ENCODE measurements around the gene SETBP1. TPM values are rescaled to one million over a fixed set of nuclear protein-coding genes. Genes with fewer than 3 reads are reported as not detected.

Gene SETBP1
- total RNA-seq, 1 experiment from 2014 or later: 0.05 TPM

- POLR2A ChIA-PET: no interaction called here
- Histone ChIP-seq H4K20me1 (ENCODE audit: insufficient read depth) (no peaks in the 10 kb centered on the region), H3K9me2 (ENCODE audit: insufficient read depth) (no peaks in the 10 kb centered on the region), H3K9me3 (ENCODE audit: control insufficient read depth in 1 of 2, insufficient read depth in 1 of 2, low read depth in 1 of 2, low read length in 2 of 2) (peaks cover 10 to 39% of the 10 kb centered on the region in 2 experiments; a peak in 2 of 4 replicates), H3K79me2 (ENCODE audit: insufficient read depth, low read length) (no peaks in the 10 kb centered on the region), H3K9ac (ENCODE audit: low read length) (no peak overlapping the region), H3K36me3 (ENCODE audit: control insufficient read depth in 1 of 2, insufficient read depth in 2 of 2, low read length in 2 of 2) (no peaks in the 10 kb centered on the region), H3K27ac (ENCODE audit: low read depth, low read length) (no peak overlapping the region), H3K4me1 (ENCODE audit: control insufficient read depth in 1 of 2, insufficient read depth in 2 of 2, low read length in 2 of 2) (no peaks in the 10 kb centered on the region), H3K4me2 (ENCODE audit: low read length) (no peak overlapping the region), H2AFZ (ENCODE audit: low read depth, low read length, poor library complexity, severe bottlenecking) (no peak overlapping the region), H3K27me3 (ENCODE audit: insufficient read depth, low read length) (no peaks in the 10 kb centered on the region), H3K4me3 (replicated peaks in 1 of 2; ENCODE audit: low read depth in 1 of 2, low read length in 2 of 2) (no peak overlapping the region)
- RAD21 ChIA-PET (ENCODE audit: low non-redundant PET in 1 of 2, low total read pairs in 2 of 2, uncharacterized antibody in 2 of 2, unreplicated experiment in 2 of 2): no interaction called here
- no TSS peak for BruUV-seq (replicated peaks)
- TF ChIP-seq MAX (IDR thresholded peaks at IDR 0.05) (no peak), YY1 (IDR thresholded peaks at IDR 0.05; ENCODE audit: extremely low read depth, insufficient replicate concordance, low read depth, low read length) (no peak), TCF7L2 (IDR thresholded peaks at IDR 0.05; ENCODE audit: borderline replicate concordance, extremely low read depth, insufficient read depth, insufficient read length) (no peak), JUND (IDR thresholded peaks at IDR 0.05) (no peak)
- CTCF ChIA-PET: no interaction called here
- intact Hi-C loops (cut with micrococcal nuclease): no loop called here
- ATAC-seq: no peak
- DNase-seq (ENCODE audit: low read depth, low spot score): no peak
These were observed 369.1 kb downstream of the SETBP1 start for GRCh38 chr18:45049578-45050319.

- POLR2A ChIA-PET: no interaction called here
- H3K4me1 ChIP-seq (ENCODE audit: control insufficient read depth in 1 of 2, insufficient read depth in 2 of 2, low read length in 2 of 2): no peaks in the 10 kb centered on the region
- no peak overlapping the region for H3K4me3 ChIP-seq (replicated peaks in 1 of 2; ENCODE audit: low read depth in 1 of 2, low read length in 2 of 2)
- intact Hi-C loops (cut with micrococcal nuclease): no loop called here
- H3K27ac ChIP-seq (ENCODE audit: low read depth, low read length): no peak overlapping the region
- no peak for TF ChIP-seq ELF1 (IDR thresholded peaks at IDR 0.05; ENCODE audit: borderline replicate concordance, low read depth)
- no peak overlapping the region for H2AFZ ChIP-seq (ENCODE audit: low read depth, low read length, poor library complexity, severe bottlenecking)
- no peaks in the 10 kb centered on the region for H3K9me2 ChIP-seq (ENCODE audit: insufficient read depth)
- no TSS peak for BruUV-seq (replicated peaks)
- no peak for ATAC-seq
- no peak for DNase-seq (ENCODE audit: low read depth, low spot score)
- H3K79me2 ChIP-seq (ENCODE audit: insufficient read depth, low read length): no peaks in the 10 kb centered on the region
- no peaks in the 10 kb centered on the region for H4K20me1 ChIP-seq (ENCODE audit: insufficient read depth)
- peaks cover 14 to 35% of the 10 kb centered on the region in 2 experiments; a peak in 2 of 4 replicates for H3K9me3 ChIP-seq (ENCODE audit: control insufficient read depth in 1 of 2, insufficient read depth in 1 of 2, low read depth in 1 of 2, low read length in 2 of 2)
- H3K4me2 ChIP-seq (ENCODE audit: low read length): no peak overlapping the region
- no peaks in the 10 kb centered on the region for H3K36me3 ChIP-seq (ENCODE audit: control insufficient read depth in 1 of 2, insufficient read depth in 2 of 2, low read length in 2 of 2)
- CTCF ChIA-PET: no interaction called here
- H3K9ac ChIP-seq (ENCODE audit: low read length): no peak overlapping the region
- RAD21 ChIA-PET (ENCODE audit: low non-redundant PET in 1 of 2, low total read pairs in 2 of 2, uncharacterized antibody in 2 of 2, unreplicated experiment in 2 of 2): no interaction called here
- no peaks in the 10 kb centered on the region for H3K27me3 ChIP-seq (ENCODE audit: insufficient read depth, low read length)
These were observed 370.3 kb downstream of the SETBP1 start for GRCh38 chr18:45050712-45051601.
